SU-DHL-6 (cell line): Measurements from ENCODE around the gene XYLT1.

Source experiments
- H2AFZ ChIP-seq: fragments of 200-600 bp; sonication (generic); 2 replicates; pipeline ENCODE4 v1.6.1; 2014; ENCODE audit warnings: low read depth, mild to moderate bottlenecking, moderate library complexity, mixed read lengths, antibody characterized with exemption, low read length; ENCODE audit not compliant: severe bottlenecking
- H3F3A ChIP-seq: fragments of 200-600 bp; shearing (Covaris generic); 2 replicates; pipeline ENCODE4 v1.6.0; 2016; ENCODE audit warnings: antibody characterized with exemption, mild to moderate bottlenecking; ENCODE audit not compliant: insufficient read depth
- H3K27ac ChIP-seq: fragments of 200-600 bp; sonication (generic); 2 replicates; pipeline ENCODE4 v1.5.1; 2016; ENCODE audit warnings: low read depth, mild to moderate bottlenecking, low read length, moderate library complexity, mixed read lengths
- H3K27me3 ChIP-seq: fragments of 200-600 bp; sonication (generic), shearing (Covaris generic); 2 replicates; pipeline ENCODE4 v1.6.0; 2014; ENCODE audit warnings: mild to moderate bottlenecking, low read length
- H3K36me3 ChIP-seq: fragments of 200-600 bp; sonication (generic); 2 replicates; pipeline ENCODE4 v1.6.1; 2014; ENCODE audit warnings: mild to moderate bottlenecking, low read length, mixed read lengths
- H3K4me2 ChIP-seq: fragments of 300-600, 200-600 bp; shearing (Covaris generic), sonication (generic); 2 replicates; pipeline ENCODE4 v1.6.0; 2014; ENCODE audit warnings: low read length, low read depth, mild to moderate bottlenecking; ENCODE audit not compliant: poor library complexity, severe bottlenecking
- H3K4me3 ChIP-seq: fragments of 200-600 bp; sonication (generic); 2 replicates; pipeline ENCODE4 v1.5.1; 2014; ENCODE audit warnings: antibody characterized with exemption, low read length, mild to moderate bottlenecking, mixed read lengths; ENCODE audit not compliant: insufficient read depth, poor library complexity, severe bottlenecking
- H3K79me2 ChIP-seq: fragments of 200-600 bp; sonication (generic); 2 replicates; pipeline ENCODE4 v1.6.1; 2014; ENCODE audit warnings: mild to moderate bottlenecking, low read length, moderate library complexity; ENCODE audit not compliant: insufficient read depth
- H3K9ac ChIP-seq: fragments of 200-600 bp; sonication (generic); 2 replicates; pipeline ENCODE4 v1.7.0; 2014; ENCODE audit warnings: mild to moderate bottlenecking, low read length
- H3K9me2 ChIP-seq: fragments of 200-600 bp; sonication (generic); replicated peaks from 2 replicates; pipeline ENCODE4 v1.6.1; 2014; ENCODE audit warnings: low read length; ENCODE audit not compliant: insufficient read depth
- H3K9me3 ChIP-seq: fragments of 200-600 bp; sonication (generic); 2 replicates; pipeline ENCODE4 v1.6.1; 2014; ENCODE audit warnings: low read length, mixed read lengths; ENCODE audit not compliant: insufficient read depth
- H4K20me1 ChIP-seq: fragments of 200-600 bp; sonication (generic); 2 replicates; pipeline ENCODE4 v1.6.1; 2014; ENCODE audit warnings: low read depth, mild to moderate bottlenecking, antibody characterized with exemption, low read length, moderate library complexity, mixed read lengths
- CTCF ChIP-seq: fragments of 200-600 bp; sonication (generic); IDR thresholded peaks from one replicate; pipeline ENCODE4 v1.5.1; 2017; ENCODE audit warnings: antibody characterized with exemption, mild to moderate bottlenecking, low read length, moderate library complexity; ENCODE audit not compliant: insufficient read depth, poor library complexity, severe bottlenecking
- EZH2phosphoT487 ChIP-seq: fragments of 200-600 bp; sonication (generic), shearing (Covaris generic); conservative IDR thresholded peaks from 2 replicates; pipeline ENCODE4 v1.6.1; 2018; ENCODE audit warnings: mild to moderate bottlenecking, antibody characterized with exemption, low read length, moderate library complexity, mixed read lengths

XYLT1 gene

GRCh38 chr16:17053536-17054160, 417.1 kb downstream of the XYLT1 start:
- H3K36me3 ChIP-seq, result no peaks in the 10 kb centered on the region
- no peaks in the 10 kb centered on the region for H4K20me1 ChIP-seq
- H3K27me3 ChIP-seq, result no peaks in the 10 kb centered on the region
- no peak overlapping the region for H2AFZ ChIP-seq
- H3K79me2 ChIP-seq, result no peaks in the 10 kb centered on the region
- no peak overlapping the region for H3K9ac ChIP-seq
- no peak overlapping the region for H3K27ac ChIP-seq
- no peaks in the 10 kb centered on the region for H3F3A ChIP-seq
- TF ChIP-seq EZH2phosphoT487 (no peak), CTCF (no peak)
- no peak overlapping the region for H3K4me3 ChIP-seq
- H3K4me2 ChIP-seq, result no peak overlapping the region
- H3K9me3 ChIP-seq, result no peaks in the 10 kb centered on the region
- H3K9me2 ChIP-seq, result no peaks in the 10 kb centered on the region
